Prostate gland (tissue), 2 donors: ENCODE measurements around the gene CAPNS1. TPM values are rescaled to one million over a fixed set of nuclear protein-coding genes. Genes with fewer than 3 reads are reported as not detected.

ENCODE experiments used
- DNase-seq: peaks from one replicate; pipeline ENCODE4 v3.0.0-alpha.2; 2019; ENCODE audit warnings: low spot score
- H3K27ac ChIP-seq, 2 donors: fragments of 200-600 bp; sonication (generic); 2 replicates each; pipeline ENCODE4 v1.5.1; 2017 to 2019
- H3K27me3 ChIP-seq: fragments of 200-600 bp; sonication (generic); replicated peaks from 2 replicates; pipeline ENCODE4 v1.5.1; 2019; ENCODE audit not compliant: insufficient read depth
- H3K36me3 ChIP-seq, 2 donors: fragments of 200-600 bp; sonication (generic); 1 replicate in 1 of 2; 2 replicates in 1 of 2; pipeline versions ENCODE4 v1.5.1 to v1.8.1; 2017 to 2019
- H3K4me1 ChIP-seq: fragments of 200-600 bp; sonication (generic); replicated peaks from 2 replicates; pipeline ENCODE4 v1.5.1; 2019
- H3K4me3 ChIP-seq, 2 donors: fragments of 200-600 bp; sonication (generic); 2 replicates each; pipeline ENCODE4 v1.5.1; 2017 to 2019
- H3K9me3 ChIP-seq: fragments of 200-600 bp; sonication (generic); 2 replicates; pipeline ENCODE4 v1.5.1; 2017
- CTCF ChIP-seq, 4 experiments: fragments of 200-600 bp in 2 of 4; fragments of 450-650 bp in 2 of 4; sonication (generic) in 2 of 4; IDR thresholded peaks; 1 replicate in 3 of 4; 2 replicates in 1 of 4; pipeline ENCODE4 v1.5.1; 2016 to 2019; ENCODE audit warnings: antibody characterized with exemption in 4 of 4, mild to moderate bottlenecking in 2 of 4, moderate library complexity in 2 of 4
- POLR2A ChIP-seq: fragments of 450-650 bp; IDR thresholded peaks from one replicate; pipeline ENCODE4 v1.6.1; 2016; ENCODE audit warnings: antibody characterized with exemption, mild to moderate bottlenecking
- POLR2AphosphoS5 ChIP-seq: sonication (generic); formaldehyde crosslinking; IDR thresholded peaks from one replicate; pipeline ENCODE4 v1.6.1; 2017; ENCODE audit warnings: antibody characterized with exemption
- WGBS: methylation state at CpG from one replicate; pipeline ENCODE4 v1.1.5; 2018; 5-methylcytosine and 5-hydroxymethylcytosine counted together
- intact Hi-C: fragments of 100-400 bp; cut with DNase I; formaldehyde crosslinking; loops from one replicate; pipeline ENCODE4 v1.14.2; 2022
- total RNA-seq, 2 donors: library from RNA; depleted of rRNA; stranded (reverse); fragments of >200 nt; gene quantifications; one replicate each; pipeline ENCODE4 v1.1.0, GENCODE V29; 2016

CAPNS1 gene
- total RNA-seq, 2 donors from 2014 or later: 168 to 196 TPM

GRCh38 chr19:36103040-36103626 is 36.7 kb upstream of the CAPNS1 start:
- intact Hi-C loops: no loop called here
- no peak for TF ChIP-seq POLR2A
- no peak for TF ChIP-seq CTCF (IDR thresholded peaks at IDR 0.05)
- no peak for TF ChIP-seq POLR2AphosphoS5
- no peaks in the 10 kb centered on the region for H3K36me3 ChIP-seq

GRCh38 chr19:36103842-36104552 is 35.9 kb upstream of the CAPNS1 start:
- intact Hi-C loops: no loop called here
- Histone ChIP-seq H3K27ac (no peak overlapping the region), H3K4me3 (no peak overlapping the region), H3K4me1 (no peaks in the 10 kb centered on the region), H3K36me3 (no peaks in the 10 kb centered on the region), H3K9me3 (no peaks in the 10 kb centered on the region), H3K27me3 (no peaks in the 10 kb centered on the region)
- DNase-seq: no peak
- TF ChIP-seq POLR2A: no peak
- no peak for TF ChIP-seq POLR2AphosphoS5
- TF ChIP-seq CTCF (IDR thresholded peaks at IDR 0.05): no peak
- 90% methylated on average over 12 of the region's 12 CpGs for WGBS

More at GRCh38 chr19:36103040-36103626, 36.7 kb upstream of the CAPNS1 start:
- Histone ChIP-seq H3K4me1 (no peaks in the 10 kb centered on the region), H3K27me3 (no peaks in the 10 kb centered on the region), H3K4me3 (no peak overlapping the region), H3K9me3 (no peaks in the 10 kb centered on the region), H3K27ac (no peak overlapping the region)
- no peak for DNase-seq
- WGBS: 93% methylated on average over 19 of the region's 24 CpGs

GRCh38 chr19:36106441-36106840 is 33.4 kb upstream of the CAPNS1 start:
- no peaks in the 10 kb centered on the region for H3K27me3 ChIP-seq
- intact Hi-C loops: no loop called here
- no peak overlapping the region for H3K27ac ChIP-seq
- TF ChIP-seq POLR2A (no peak), CTCF (IDR thresholded peaks at IDR 0.05) (no peak)
- no peaks in the 10 kb centered on the region for H3K9me3 ChIP-seq
- no peaks in the 10 kb centered on the region for H3K36me3 ChIP-seq
- H3K4me1 ChIP-seq: no peaks in the 10 kb centered on the region
- H3K4me3 ChIP-seq: no peak overlapping the region
- WGBS: 89% methylated on average over 6 of the region's 6 CpGs
- DNase-seq: no peak

- Histone ChIP-seq H3K27me3 (no peaks in the 10 kb centered on the region), H3K9me3 (no peaks in the 10 kb centered on the region), H3K36me3 (no peaks in the 10 kb centered on the region), H3K4me1 (no peaks in the 10 kb centered on the region), H3K4me3 (no peak overlapping the region), H3K27ac (no peak overlapping the region)
- intact Hi-C loops: no loop called here
- WGBS: 90% methylated on average over 5 of the region's 5 CpGs
- TF ChIP-seq CTCF (IDR thresholded peaks at IDR 0.05): no peak
- no peak for DNase-seq
Observed at GRCh38 chr19:36106991-36107390, 32.9 kb upstream of the CAPNS1 start.

- Histone ChIP-seq H3K27ac (no peak overlapping the region), H3K27me3 (no peaks in the 10 kb centered on the region), H3K4me1 (peaks cover under 1% of the 10 kb centered on the region), H3K4me3 (no peak overlapping the region), H3K36me3 (no peaks in the 10 kb centered on the region), H3K9me3 (no peaks in the 10 kb centered on the region)
- intact Hi-C loops: no loop called here
- TF ChIP-seq CTCF (IDR thresholded peaks at IDR 0.05) (no peak), POLR2AphosphoS5 (no peak), POLR2A (no peak)
- no peak for DNase-seq
- 94% methylated on average over 3 of the region's 3 CpGs for WGBS
Observed at GRCh38 chr19:36108684-36109083, 31.2 kb upstream of the CAPNS1 start.
